OCI-LY7 (cell line): ENCODE measurements around the gene KCTD2.

Experiments used
- CTCF ChIP-seq: fragments of 200-600 bp; sonication (generic); conservative IDR thresholded peaks from 2 replicates; pipeline ENCODE4 v1.5.1; 2014; ENCODE audit warnings: mild to moderate bottlenecking, antibody characterized with exemption, low read length, moderate library complexity, mixed read lengths
- EZH2phosphoT487 ChIP-seq: fragments of 200-600 bp; sonication (generic); IDR thresholded peaks from 2 replicates; pipeline ENCODE4 v1.6.1; 2018; ENCODE audit warnings: low read depth, borderline replicate concordance, mild to moderate bottlenecking, mixed run types, antibody characterized with exemption, low read length, moderate library complexity, mixed read lengths

GRCh38 chr17:75063201-75063600, 16.2 kb downstream of the KCTD2 start:
- TF ChIP-seq CTCF = no peak
- TF ChIP-seq EZH2phosphoT487 = no peak
